GM21723 (cell line): Measurements from ENCODE around the gene HCN3.

Source experiments
- ATAC-seq: cut with Tn5 transposase; IDR thresholded peaks from one replicate; pipeline ENCODE4 v1.9.1; 2021; ENCODE audit warnings: mild to moderate bottlenecking, moderate library complexity; ENCODE audit not compliant: unreplicated experiment

HCN3 gene

DNA sequence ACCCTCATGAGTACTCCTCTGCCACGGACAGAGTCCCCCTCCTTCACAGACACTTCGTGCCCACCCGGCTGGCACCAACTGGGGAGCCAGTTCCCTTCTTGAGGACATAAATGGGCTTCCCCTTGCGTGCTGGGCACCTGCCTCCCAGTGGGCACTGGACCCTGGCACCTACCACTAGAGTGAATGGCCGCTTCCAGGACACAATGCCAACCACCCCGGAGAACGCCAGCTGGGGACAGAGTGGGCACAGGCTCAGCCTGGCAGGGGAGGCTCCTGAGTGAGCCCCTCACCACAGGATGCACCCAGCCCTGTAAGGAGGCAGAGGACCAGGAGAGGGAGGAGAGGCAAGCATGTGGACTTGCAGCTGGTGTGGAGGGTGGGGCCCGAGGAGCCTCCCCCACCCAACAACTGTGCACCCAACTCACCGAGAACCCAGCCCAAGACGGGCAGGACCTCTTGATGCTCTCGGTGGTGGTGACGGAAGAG is 23.0 kb upstream of the HCN3 start:
- no peak for ATAC-seq

- no peak for ATAC-seq
Observed at GRCh38 chr1:155254714-155255242, 22.5 kb upstream of the HCN3 start.

DNA sequence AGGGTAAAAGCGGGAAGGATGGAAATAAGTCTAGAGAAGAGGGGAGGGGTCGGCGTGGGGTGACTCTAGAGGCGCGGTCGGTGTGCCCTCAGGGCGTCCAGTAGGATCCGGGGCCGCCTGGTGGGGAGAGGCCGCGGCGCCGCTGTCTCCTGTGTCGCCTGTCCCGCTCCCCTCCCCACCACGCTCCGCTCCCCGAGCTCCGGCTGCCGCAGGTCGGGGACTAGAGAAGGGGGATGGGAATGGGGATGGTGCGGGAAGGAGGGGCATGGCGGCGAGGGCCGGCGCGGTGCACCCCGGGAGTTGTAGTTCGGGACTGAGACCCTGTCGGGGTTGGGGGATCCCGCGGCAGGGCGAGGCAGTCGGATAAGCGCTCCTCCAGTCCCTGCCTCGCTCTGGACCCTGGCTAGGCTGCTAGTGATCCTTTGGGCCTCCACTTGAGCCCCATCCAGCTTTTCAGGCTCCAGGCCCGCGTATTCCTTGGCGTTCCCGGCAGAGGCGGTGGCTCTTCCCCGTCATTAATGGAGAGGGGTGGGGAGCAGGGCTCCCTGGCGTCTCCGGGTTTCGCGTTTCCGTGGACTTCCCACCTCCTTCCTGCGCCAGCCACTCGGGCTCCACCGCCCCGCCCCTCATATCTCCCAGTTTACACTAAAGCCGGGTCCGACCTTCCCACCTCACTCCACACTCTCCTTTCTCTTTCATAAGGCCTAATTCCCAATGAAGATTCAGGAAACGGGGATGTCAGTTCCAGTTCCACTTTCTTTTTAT is 21.8 kb upstream of the HCN3 start, which contains the start of gene ENTREP3:
TSS of gene ENTREP3 (minus strand) at position 241 of the 765 bp plus-strand sequence. CDS start 606 bp downstream, outside the sequence.
- no peak for ATAC-seq

DNA sequence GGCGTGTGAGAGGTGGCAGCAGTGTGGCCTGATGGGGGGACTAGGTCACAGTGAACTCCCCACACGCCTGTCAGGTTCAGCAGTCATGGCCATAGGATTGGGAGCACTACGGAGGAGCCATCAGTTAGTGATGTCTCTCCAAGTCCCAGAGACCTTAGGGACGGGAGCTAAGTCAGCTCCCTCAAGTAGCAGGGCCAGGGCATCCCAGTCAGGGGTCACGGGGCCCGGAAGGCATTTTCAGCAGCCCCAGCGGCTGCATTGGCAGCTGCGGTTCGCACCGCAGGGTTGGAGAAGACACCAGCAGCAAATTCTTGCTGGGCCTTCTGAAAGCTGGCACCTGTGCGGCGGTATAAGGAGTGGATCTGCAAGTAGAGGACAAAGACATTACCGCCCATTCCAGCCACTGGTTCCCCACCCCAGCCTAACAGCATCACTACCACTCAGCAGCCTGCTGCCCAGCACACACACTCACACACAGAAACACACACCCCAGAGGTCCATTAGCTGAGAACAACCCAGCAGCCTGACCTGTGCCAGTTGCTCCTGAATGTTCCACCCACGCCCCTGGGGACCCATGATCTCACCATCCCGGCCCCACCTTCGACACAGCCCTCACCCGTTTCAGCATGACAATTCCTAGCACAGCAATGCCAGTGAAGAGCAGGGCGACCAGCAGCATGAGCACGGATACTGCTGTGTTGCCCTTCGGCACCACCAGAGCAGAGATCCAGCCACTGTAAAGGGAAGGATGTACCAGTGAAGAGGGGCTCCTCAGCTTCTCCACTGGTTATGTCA is 21.0 kb upstream of the HCN3 start:
- ATAC-seq, result no peak

- no peak for ATAC-seq
Observed at GRCh38 chr1:155260276-155260675, 17.0 kb upstream of the HCN3 start.

- ATAC-seq, result peak; percentile 11
Observed at GRCh38 chr1:155261493-155261851, 15.8 kb upstream of the HCN3 start.

- ATAC-seq, result peak; percentile 85
Observed at GRCh38 chr1:155261852-155262673, 15.2 kb upstream of the HCN3 start, which contains the start of gene SCAMP3. Gene SCAMP3 (minus strand): TSS chr1:155262360. CDS start chr1:155262151, 209 bp downstream.

- no peak for ATAC-seq
Observed at GRCh38 chr1:155263067-155263466, 14.2 kb upstream of the HCN3 start.

GRCh38 chr1:155266553-155266952 is 10.7 kb upstream of the HCN3 start:
- ATAC-seq, result no peak

GRCh38 chr1:155267373-155267772 is 9.9 kb upstream of the HCN3 start:
- ATAC-seq, result no peak

DNA sequence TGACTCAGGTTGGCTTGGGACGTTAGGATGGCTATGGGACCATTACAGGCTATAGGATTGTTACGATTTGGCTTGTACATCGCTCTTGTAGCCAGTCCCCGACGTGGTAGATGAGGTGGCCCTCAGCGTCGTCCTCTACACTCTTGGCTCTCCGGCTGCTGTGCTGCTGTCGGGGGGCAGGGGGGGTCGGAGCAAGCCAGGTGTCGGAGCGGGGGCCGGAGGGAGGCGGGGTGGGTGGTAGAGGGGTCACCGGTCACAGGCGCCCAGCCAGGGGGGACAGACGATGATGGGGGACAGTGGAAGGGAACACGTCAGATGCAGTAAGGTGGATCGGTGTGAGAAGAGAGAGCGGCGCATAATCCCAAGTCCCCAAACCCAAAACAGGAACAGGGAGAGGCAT is 8.6 kb upstream of the HCN3 start:
- no peak for ATAC-seq

- no peak for ATAC-seq
Observed at GRCh38 chr1:155269381-155269780, 7.9 kb upstream of the HCN3 start.

DNA sequence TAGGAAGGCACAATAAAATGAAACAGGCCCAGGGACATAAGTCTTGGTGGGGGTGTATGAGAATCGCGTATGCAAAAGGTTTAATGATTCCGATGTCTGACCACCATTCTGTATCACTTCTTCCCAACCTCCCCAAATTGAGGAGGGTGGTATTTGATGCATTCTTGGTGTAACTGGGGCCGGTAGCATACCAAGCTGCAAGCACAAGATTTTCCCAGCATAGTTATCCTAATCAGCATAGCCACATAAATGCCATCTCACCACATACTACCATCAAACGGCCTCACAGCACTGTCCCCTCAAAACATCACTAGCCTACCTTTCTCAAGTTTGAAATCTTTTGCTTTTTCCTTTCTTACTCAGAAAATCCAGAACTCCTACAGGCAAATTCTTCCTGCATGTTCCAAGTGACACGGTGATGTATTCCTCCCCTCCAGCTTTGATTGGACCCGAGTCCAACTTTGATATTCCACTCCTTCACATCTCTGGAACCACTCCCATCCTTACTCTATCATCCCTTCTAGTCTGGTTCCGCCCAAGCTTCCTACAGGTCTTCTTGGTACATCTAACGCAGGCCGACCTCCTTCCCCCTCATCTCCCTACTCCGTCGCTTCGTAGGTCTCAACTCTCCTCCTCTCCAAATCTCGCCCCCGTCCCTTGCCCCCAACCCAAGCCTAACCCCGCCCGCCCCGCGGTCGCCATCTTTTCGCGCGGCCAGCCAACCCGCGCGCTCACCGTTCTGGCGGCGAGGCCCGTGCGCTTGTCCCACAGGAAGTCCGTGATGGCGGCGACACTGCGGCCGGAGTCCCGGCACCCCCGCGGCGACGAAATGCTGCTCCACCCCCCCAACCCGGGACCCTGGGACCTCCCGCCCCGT is 4.6 kb upstream of the HCN3 start:
- peak; percentile 34 for ATAC-seq

- ATAC-seq, result peak; percentile 77
Observed at GRCh38 chr1:155273343-155274245, 3.7 kb upstream of the HCN3 start, which contains the start of gene CLK2. Gene CLK2 (minus strand): TSS chr1:155273504. CDS start chr1:155270977, 2,527 bp downstream.

DNA sequence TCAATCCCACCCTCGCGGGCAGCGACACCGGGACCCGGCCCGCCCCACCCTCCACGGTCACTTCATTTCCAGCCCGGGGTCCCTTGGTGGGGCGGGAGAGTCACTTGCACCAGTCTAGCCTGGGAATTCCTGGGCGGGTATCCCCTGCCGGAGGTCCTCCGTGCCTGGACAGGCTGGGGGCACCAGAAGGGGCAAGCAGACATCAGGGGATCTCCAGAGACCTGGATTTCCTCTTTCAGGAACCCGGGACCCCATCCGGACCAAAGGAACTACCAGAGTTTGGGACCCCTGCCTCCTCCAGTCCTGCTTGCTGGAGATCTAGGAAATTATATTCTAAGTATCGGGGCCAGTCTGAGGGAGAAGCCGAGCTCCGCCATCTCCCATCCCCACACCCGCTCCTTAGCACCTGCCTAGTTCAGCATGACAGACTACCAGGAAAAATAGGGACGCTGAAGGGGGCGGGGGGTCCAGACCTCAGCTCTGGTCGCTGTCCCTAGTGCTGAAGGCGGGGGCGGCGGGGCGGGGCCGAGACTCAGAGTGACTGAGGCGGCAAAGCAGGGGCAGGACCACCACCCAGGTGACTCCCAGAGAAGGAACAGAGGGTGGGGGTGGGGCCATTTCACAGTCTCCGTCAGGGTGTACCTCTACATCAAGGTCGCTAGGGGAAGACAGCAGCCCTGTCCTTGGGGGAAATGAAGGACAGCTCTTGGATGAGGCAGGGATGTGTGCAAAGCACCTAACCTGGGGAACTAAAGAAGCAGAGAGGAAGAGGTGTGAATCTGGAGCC is 832 bp downstream of the HCN3 start:
- no peak for ATAC-seq

- no peak for ATAC-seq
Observed at GRCh38 chr1:155278689-155279160, 1.5 kb downstream of the HCN3 start.

DNA sequence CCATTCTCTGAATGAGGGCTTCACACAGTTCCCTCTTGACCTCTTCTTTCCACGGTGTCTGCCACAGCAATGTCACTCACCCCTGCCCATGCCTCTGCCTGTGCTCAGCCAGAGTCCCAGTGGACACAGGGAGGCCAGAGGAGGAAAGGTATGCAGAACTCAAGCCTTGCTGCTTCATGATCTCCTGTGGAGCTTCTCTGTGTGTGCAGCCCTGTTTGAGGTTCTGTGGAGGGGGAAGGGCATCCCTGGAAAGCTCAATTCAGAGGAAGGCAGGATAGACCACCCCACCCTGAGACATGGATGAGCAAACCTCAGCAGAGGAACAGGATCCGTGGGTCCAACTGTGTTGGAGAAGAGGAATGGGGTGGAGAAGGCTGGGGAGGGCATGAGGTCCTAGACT is 2.0 kb downstream of the HCN3 start:
- no peak for ATAC-seq
